ENCODE measurements around the gene VEGFA.
"Not testable (repeated sequence)": the region's sequence is repeated elsewhere in the genome, so short reads cannot be mapped to it uniquely, and the experiment has no call there.

The VEGFA gene

GRCh38 chr6:43803055-43803782, 33.2 kb downstream of the VEGFA start:
- no peak for ATAC-seq
- no peak for DNase-seq

GRCh38 chr6:43803783-43804549, 34.0 kb downstream of the VEGFA start:
- DNase-seq = no peak
- no peak for ATAC-seq

GRCh38 chr6:43804550-43805223, 34.7 kb downstream of the VEGFA start:
- ATAC-seq = no peak

GRCh38 chr6:43805699-43806042, 35.7 kb downstream of the VEGFA start:
- no peak for ATAC-seq
- no peak for DNase-seq

More at GRCh38 chr6:43804550-43805223, 34.7 kb downstream of the VEGFA start:
- DNase-seq = no peak

- DNase-seq = no peak
- no peak for ATAC-seq
These were observed 36.2 kb downstream of the VEGFA start for GRCh38 chr6:43806043-43806757.

- no peak for ATAC-seq
- no peak for DNase-seq
These were observed 36.8 kb downstream of the VEGFA start for GRCh38 chr6:43806758-43807227.

GRCh38 chr6:43807228-43808061, 37.4 kb downstream of the VEGFA start:
- ATAC-seq (no peak), DNase-seq (no peak)

- ATAC-seq = no peak
- no peak for DNase-seq
These were observed 38.4 kb downstream of the VEGFA start for GRCh38 chr6:43808412-43808811.

- DNase-seq = no peak
- no peak for ATAC-seq
These were observed 39.6 kb downstream of the VEGFA start for GRCh38 chr6:43809417-43810305.

GRCh38 chr6:43810965-43811732, 41.1 kb downstream of the VEGFA start:
- ATAC-seq (no peak), DNase-seq (no peak)

- DNase-seq = no peak
- peak; percentile 10 for ATAC-seq
These were observed 41.7 kb downstream of the VEGFA start for GRCh38 chr6:43811733-43812099.

GRCh38 chr6:43812850-43813578, 43.0 kb downstream of the VEGFA start:
- peak; percentile 17 for DNase-seq

GRCh38 chr6:43814111-43814510, 44.1 kb downstream of the VEGFA start:
- no peak for ATAC-seq
- no peak for DNase-seq

More at GRCh38 chr6:43812850-43813578, 43.0 kb downstream of the VEGFA start:
- peak; percentile 50 for ATAC-seq

GRCh38 chr6:43814865-43815264, 44.9 kb downstream of the VEGFA start:
- DNase-seq (no peak), ATAC-seq (no peak)

GRCh38 chr6:43817192-43817591, 47.2 kb downstream of the VEGFA start:
- ATAC-seq (peak; percentile 73), DNase-seq (peak; percentile 34)

GRCh38 chr6:43818973-43819372, 49.0 kb downstream of the VEGFA start:
- DNase-seq, ATAC-seq: not testable (repeated sequence)

- ATAC-seq (no peak), DNase-seq (no peak)
These were observed 49.9 kb downstream of the VEGFA start for GRCh38 chr6:43819958-43820357.

- DNase-seq (no peak), ATAC-seq (no peak)
These were observed 50.5 kb downstream of the VEGFA start for GRCh38 chr6:43820486-43820885.

Measured in stimulated activated naive CD8-positive, alpha-beta T cell treated with anti-CD3 and anti-CD28 coated beads, Interleukin-15, Interleukin-2, amounts not matched to agents 100 U/mL and 50 U/mL, for 24 hours (primary cell).